SKM-1 (cell line): Measurements from ENCODE around the gene EIF3F.

Experiments
- DNase-seq: peaks from one replicate; lab custom pipeline; 2025; ENCODE audit not compliant: unreplicated experiment; lab: John Stamatoyannopoulos, UW

EIF3F gene

DNA sequence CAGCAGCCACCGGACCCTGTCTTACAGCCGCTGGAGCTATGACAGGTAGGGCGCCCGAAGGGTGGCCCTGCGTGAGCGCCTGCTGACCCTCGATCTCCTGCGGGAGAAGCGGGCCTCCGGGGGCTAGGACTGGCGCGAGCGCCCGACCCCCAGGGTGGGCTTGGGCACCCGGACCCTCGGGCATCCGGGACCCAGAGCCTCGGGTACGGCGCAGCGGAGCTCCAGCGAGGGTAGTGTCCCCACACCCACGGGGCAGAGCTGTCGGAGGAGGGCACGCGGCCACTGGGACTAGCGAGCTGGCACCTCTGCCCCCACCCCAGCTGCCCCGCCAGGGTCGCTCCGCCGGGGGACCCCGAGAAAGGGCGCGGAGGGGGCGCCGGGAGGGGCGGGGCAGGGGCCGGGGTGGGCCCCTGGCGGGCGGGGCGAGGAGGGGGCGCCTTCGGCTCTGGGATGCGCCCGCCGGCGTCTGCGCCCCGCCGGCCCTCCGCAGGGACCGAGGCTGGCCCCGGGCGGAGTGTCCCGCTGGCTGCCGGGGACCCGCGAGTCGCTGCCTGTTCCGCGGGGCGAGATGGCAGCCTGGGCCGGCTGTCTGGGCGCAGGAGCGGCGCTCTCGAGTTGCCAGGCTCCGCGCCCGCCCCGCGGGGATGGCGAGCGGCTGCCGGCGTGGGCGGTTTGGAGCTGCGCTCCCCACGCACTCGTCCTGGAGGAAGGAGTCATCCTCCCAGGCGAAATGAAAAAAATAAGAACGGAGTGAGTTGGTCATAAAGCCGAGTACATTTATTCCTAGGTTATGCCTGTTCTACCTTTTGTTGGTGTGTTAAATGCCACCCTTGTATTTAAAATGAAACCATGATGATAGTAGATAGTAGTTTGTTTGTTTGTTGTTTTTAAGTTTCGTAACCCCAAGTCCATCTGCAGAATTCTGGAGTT lies 32.4 kb downstream of the EIF3F start:
- no peak for DNase-seq

DNA sequence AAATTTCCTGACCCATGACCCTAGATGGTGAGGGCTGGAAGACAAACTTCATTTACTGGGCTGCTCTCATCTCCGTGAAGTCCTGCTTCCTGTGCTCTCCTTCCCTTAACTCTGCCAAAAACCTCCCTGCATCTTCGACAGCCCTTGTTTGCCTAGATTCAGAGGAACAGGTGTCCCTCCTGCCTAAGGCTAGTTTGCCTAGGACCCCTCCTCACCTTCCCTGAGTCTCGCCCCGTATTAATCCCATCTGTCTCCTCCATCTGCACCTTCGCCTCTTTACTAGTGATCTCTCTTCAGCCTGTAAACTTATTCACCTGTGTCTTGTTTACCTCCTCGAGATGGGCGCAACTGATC lies 33.1 kb downstream of the EIF3F start:
- no peak for DNase-seq

DNA sequence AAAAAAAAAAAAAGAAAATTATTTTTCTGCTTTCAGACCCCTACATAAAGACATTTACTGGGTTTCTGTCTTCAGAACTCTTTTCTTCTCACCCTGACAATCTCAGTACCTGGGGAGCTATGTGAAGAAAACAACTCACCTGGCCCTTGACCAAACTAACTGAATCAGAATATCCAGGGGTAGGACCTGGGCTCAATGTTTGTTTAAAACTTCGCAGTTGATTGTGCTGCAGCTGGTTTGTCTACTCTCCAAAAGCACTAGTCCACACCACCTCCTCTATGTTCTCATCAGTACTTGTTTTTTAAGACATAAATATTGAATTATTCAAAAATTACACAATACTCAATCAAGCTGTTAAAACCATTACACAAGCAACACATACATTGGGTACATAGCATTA lies 34.8 kb downstream of the EIF3F start:
- DNase-seq, result no peak

DNA sequence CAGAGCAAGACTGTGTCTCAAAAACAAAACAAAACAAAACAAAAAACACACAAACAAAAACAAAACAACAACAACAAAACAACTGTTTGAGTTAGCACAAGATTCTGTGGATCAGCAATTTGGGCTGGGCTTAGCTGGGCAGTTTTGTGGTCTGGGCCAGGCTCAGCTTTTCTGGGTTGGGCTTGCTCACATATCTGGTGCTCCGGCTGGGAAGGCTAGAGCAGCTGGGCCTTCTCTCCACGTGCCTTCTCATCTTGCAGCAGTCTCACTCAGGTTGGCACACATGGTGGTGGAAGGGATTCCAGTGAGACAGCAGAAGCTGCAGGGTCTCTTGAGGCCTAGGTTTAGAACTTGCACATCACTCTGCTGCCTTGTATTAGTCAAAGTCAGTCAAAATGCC lies 35.7 kb downstream of the EIF3F start:
- DNase-seq, result no peak

DNA sequence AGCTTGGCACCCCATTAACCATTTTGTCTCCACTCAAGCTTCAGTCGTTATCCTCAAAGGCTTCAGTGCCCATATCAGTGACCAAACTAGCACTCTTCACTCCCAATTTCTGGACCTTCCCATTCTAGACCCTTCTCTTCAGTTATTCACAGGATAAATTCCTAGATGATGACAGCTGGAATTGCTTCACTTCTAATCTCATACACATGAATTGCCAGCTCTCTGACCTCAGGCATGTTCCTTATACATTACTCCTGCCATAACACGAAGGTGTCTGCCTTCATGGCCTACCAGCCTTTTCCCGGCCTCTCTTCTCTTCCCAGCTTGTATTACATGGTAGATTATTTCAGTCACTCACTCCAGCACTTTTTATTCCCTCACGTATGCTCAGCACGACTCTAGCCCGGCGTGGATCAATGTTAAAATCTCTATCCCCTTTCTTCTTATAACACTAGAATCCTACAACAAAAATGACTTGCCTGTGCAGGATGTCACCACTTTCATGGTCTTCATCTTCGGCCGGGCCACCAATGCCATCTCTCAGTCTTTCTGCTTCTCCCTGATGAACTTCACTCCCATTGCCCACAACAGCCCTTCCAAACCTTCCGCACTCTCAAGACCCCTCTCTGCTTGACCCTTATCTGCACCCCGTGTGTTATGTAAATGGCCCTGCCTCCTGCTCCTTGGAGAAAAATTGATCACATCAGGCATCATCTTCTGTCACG lies 36.9 kb downstream of the EIF3F start:
- DNase-seq, result no peak

DNA sequence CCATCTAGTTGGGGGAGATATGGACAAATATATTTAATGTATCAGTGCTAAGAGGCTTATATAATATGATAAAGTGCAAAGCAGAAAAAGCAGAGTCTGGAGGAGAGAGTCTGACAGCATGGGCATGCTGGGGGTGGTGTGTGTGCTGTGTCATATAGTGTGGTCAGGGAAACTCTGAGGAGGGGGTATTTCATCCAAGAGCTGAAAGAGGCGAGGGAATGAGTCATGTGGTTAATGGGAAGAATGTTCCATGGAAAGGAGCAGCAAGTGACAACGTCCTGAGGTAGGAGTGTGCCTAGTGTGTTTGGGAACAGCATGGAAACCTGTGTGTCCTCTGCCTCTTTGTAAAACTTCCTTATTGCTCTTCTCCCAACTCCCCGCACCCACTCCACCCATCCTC lies 38.0 kb downstream of the EIF3F start:
- no peak for DNase-seq

DNA sequence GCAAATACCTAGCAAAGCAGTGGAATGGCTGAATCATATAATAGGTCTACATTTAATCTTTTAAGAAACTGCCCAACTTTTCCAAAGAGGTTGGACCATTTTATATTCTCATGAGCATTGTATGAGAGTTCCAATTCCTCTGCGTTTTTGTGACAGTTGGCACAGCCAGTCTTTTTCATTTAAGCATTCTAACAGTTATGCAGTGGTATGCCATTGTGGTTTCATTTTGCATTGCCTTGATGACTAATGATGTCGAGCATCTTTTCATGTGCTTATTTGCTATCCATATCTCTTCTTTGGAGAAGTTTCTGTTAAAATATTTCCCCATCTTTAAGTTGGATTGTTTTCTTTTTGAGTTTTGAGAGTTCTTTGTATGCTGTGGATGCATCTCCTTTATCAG lies 38.7 kb downstream of the EIF3F start:
- DNase-seq, result no peak

DNA sequence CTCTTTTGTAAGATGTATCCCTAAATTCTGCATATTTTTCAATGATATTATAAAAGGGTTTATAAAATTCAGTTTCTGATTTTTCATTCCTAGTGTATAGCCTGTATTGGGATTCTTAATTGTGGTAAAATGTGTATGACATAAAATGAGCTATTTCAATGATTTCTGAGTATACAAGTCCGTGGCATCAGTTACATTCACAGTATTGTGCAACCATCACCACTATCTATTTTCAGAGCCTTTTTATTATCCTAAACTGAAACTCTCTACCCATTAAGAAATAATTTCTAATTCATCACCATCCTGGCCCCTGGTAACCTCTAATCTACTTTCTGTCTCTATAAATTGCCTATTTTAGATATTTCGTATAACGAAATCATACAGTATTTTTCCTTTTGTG lies 39.8 kb downstream of the EIF3F start:
- no peak for DNase-seq

DNA sequence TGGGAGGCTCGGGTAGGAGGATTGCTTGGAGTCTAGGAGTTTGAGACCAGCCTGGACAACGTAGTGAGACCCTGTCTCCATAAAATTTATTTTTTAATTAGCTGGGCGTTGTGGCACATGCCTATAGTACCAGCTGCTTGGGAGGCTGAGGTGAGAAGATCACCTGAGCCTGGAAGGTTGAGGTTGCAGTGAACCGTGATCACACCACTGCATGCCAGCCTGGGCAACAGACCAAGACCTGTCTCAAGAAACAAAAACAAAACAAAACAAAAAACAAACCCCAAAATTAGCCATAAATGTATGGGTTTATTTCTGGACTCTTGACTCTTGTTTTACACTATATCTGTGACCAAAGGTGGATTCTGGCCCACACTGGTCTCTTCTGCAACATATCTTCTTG lies 41.6 kb downstream of the EIF3F start:
- no peak for DNase-seq

DNA sequence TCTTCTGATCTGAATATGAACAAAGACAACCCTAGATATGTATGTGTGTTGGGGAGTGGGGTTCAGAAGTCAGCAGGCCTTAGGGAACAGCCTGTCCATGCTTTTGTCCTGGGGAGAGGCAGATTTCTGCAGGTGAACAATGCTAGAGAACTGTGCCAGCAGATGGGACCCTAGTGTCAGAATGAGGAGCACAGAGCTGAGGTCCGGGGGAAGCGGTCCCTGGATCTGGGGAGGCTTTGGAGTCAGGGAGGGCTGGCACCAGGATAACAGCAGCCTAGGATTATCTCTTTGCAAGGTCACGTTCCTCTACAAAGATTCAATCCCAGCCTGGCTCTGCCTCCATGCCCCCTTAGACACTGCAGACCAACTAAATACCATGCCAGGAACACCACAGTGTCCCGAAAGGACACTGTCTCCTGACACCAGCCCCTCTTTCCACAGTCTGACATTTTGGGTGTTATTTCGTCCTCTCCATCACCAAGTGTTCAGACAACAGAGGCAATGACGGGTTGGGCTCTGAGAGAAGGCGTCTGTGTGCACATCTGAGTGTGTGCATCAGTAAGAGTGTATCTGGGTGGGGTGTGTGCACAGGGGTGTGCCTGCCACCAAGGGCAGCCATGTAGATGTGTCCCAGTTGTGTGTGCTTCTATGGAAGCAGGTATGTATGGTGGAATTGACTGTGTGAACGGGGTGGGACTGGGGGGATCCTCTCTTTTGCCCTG lies 43.5 kb downstream of the EIF3F start:
- DNase-seq, result no peak

DNA sequence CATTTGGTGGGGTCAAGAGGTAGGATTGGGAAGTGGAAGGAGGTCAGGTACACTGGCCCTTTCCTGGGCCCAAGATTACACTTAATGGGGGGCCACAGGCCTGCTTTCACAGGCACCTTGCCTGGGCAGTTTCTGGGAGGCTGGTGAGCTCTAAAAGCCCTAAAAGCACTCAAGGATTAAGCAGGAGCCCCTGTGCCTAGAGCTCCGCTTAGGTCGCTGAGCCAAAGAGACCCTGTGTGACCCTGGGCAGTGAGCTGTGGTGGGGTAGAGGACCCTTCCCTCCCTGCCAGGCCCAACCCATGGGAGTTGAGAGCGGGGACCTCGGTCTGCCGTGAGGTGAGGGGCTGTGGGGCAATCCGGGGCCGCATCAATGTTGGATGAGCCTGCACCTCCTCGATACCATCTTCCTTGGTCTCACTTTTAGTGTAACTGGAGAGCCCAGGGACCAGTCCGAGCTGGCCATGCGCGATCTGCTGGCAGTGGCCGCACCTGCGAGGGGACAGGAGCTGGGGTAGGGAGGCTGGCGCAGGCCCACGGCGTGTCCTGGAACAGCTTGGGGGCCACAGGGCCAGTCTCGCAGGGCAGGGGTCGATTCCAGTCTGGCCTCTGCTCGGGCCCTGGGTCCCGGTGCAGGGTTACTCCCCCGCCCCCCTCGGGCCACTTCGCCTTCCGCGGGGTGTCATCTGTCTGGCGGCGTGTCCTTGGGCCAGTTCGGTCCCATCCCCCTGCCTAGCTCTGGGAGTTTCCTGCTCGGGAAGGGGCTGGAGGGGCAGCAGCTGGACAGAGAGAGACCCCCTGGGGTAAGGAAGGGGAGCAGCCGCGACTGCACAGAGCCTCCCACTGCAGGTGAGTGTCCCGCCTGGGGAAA lies 44.3 kb downstream of the EIF3F start:
- no peak for DNase-seq

DNA sequence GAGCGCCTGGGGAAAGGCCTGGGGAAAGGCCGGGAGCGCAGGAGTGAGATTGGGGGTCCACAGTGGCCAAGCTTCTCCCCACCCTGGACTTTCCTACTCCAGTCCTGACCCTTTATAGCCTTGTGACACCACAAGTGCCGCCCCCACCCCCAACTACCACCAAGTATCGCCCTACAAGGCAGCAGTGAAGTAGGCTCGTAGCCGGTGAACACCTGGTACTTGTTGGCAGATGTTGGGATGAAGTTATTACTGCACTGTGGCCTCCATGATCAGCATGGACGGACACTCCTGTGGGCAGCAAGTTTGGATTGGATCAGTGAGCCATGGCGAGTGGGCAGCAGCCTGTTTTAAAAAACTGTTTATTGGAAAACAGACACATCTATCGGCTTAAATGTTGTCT lies 45.0 kb downstream of the EIF3F start:
- DNase-seq, result no peak

DNA sequence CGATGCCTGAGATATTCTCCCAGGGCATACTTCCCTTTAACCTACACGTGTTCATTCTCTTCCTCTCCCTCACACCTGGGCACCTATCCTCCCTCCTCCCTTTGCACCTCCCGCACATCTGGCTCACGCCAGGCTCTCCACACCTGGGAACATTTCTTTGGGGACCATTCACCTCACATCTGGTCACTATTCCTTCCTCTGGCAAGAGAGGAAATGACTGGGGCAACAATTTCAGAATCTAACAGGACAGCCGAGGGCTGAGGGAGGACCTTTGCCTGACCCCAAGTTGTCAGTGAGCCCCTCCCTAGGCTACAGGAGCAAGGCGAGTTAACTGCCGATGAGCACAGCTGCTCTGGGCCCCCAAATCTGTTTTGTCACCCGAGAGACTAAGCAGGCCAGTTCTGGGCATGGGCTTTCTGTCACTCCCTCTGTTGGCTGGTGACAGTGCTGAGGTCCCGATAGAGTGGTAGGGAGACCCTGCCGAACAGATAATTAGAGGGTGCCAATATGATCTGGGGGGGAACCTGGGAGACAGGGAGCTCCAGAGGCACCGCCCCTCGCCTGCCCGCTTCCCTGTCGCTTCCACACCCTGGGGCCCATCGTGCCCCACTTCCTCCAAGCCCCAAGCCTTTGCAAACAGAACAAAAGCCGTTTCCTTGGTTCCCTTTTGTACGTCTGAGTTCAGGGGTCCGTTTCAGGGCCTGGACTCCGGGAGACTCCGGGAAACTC lies 45.6 kb downstream of the EIF3F start:
- no peak for DNase-seq

DNA sequence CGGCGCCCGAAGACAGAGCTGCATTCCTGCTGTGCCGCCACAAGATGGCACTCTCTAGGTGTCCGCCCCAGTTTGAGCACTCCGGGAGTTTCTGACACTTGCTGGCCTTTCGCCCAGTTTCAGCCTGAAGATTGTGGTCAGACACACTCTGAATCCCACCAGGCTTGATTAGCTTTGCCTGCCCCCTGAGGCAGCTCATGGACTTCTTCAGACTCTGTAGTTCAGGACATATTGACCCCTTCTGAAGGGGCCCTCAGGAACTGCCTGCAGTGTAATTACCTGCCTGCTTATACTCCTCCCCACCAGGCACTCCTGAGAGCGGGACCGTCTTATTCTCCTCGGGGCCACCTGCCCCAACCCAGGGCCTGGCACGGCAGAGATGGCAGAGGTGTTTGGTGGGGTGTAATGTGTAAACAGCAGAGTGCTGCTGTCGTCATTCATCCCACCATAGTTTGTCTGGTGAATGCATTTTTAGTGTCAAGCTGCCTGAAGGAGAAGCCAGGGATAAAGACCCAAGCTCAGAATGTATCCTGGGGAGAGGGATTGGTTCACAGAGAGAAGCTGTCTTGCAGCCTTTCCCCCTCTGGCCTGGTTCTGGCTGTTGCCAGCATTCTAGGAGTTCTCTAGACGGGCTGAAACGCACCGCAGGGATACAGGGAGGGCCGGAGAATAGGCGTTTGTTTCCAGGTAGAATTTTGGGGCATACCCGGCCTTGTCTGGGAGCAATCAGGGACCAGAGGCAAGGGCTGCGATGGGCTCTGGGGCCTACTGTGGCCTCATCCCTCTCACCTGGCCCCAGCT lies 46.4 kb downstream of the EIF3F start:
- DNase-seq, result peak; percentile 24

DNA sequence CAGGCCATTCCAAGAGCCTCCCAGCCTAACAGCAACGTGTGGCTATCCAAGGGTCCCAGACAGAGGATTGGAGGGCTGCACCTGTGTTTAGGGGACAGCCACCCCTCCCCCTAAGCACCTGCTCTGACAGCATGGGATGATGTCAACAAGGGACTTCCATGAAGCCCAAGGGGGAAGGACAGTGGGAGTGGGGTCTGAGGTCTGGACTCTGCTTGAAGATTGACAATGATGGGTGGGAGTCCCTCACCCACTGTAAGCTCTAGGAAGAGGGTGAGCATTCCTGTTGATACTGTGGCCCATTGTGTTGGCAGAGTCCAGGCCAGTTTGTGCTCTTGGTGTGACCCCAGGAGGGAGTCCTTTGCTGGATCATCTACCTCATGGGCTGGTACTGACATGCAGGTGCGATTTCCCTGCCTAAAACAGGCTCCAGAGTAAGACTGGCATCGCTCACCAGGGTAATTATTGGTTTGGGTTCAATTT lies 47.0 kb downstream of the EIF3F start:
- DNase-seq, result no peak

DNA sequence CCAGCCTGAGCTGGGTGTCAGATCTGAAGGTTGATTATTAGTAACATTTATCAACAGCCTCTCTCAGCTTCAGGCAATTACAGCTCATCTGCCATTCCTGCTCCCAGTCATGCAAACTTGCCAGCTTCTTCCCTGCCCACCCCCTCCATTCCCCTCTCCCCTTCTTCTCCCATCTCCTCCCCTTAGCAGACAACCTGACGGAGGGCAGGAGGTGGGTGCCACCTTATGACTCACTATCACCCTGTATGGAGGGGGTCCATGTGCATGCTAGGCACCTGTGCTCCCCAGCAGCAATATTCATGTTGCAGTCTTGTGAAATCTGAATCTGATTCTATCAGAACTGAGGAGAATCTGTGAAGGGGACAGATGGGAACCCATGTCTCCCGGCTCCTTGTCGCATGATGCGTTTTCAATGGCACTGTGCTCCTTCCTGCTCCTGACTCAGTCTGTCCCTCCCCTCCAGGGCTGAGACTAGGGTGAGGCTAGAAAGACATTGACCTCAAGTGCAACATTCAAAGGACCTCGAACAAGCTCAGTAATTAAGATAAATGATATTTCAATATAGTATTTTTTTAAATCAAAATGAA lies 47.6 kb downstream of the EIF3F start:
- no peak for DNase-seq

DNA sequence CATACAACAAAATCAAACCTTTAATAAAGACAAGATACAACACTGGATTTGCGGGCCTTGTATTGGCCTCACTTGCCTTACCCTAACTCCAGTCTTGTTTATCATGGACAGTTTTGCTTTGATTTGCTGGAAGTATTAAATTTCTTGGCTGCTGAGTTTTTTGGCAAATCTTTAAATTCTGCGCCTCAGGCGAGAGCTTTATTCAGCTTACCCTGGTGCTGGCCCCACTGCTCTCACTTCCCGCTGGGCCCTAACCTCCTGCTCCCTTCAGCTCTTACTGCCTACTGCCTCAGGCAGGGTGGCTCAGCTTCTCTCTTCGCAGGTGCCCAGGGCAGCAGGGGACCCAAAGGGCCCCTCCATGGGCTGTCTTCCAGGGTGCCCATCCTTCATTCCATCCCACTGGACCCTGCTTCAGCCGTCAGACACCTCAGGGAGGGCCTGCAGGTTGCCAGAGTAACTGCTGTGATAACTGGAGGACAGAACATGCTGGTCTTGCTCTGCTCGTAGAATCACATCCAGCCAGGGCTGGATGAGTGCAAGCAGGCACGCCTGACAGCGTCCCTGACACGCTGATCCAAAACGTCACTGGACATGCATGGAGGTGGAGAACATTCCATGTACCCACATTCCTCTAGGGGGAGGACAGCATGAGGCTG lies 48.2 kb downstream of the EIF3F start:
- DNase-seq, result no peak

DNA sequence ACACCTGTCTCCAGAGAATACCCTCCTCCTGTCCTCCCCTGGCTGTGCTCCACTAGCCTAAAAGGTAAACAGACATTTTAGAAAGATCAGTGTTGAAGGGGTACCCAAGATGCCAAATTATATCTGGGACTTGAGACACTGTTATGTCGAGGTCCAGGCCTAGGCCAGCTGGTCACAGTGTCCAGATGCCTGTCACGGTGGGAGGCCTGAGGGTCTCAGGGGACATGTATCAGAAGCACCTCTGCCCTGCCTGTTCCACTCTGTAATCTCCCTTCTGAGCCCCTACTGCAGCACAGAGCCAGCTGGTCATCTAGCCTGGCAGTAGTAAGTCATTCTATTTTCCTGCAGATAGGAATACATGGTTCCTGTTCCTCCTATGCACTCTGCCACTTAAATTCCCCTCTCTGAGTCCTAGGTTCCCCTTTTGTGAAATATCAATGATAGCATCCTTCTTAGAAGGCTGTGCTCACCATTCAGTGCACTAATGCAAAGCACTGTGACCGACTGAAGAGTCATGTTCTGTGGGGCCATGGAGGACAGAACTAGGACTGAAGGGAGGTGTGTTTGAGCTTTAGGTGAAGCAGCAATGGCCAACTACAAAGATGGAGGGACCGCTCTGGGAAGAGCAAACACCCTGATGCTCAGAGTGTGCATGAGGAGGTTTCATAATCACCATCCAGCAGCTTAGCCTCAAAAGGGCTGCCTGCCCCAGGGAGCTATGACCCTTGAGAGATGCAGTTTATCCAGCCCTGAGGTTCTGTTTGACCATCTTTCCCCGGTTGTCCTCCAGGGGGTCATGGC lies 49.1 kb downstream of the EIF3F start:
- no peak for DNase-seq
